Measurements from ENCODE around the gene EGLN3. TPM values are rescaled to one million over a fixed set of nuclear protein-coding genes. Genes with fewer than 3 reads are reported as not detected.

Gene EGLN3
- total and polyA plus RNA-seq, 2 donors from 2014 or later: 19.6 to 22.5 TPM

DNA sequence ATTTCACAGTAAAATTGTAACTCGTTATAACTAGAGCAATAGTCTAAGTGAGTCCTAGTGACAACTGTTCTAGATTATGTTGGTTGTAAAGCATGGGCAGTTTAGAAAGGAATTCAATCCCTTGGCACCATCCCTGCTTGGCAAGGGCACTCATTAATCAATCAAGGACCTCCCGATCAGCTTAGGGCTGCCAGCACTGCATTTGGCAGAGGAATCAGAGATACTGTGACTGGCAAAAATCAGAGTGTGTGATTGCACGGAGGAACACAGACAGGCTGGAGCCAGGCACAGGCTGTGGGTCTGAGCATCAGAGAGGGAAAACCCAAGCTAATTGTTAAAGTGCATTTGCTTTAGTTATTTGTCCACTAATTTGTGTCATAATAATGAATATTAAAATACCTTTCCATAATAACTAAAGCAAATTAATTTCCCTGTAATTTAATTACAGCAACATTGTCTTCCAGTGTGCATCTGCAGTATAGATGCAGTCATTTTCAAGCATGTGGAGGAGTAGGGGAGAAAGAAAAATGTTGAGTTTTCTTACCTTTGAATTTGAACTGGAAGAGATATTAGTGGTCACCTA is 3.2 kb upstream of the EGLN3 start:
- intact Hi-C loops (cut with DNase I): no loop called here

DNA sequence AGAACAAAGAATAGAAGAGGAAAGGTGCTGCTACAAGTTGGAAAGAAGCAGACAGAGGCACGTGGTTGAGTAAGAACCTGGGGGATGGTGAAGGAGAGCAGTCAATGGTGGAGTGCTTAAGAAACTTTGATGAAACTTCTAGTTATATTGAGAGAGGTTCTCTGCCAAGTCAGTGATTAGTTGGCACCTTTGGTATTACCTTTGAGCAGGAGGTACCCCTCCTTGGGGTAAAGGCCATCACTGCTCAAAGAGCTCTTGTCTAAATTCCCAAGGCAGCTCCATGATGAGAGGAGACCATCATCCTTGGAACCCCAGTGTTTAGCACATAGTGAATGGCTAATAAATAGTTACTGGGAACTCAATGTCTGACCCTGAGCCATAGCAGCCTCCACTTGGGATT is 1.7 kb upstream of the EGLN3 start:
- intact Hi-C loops (cut with DNase I): no loop called here
- H3K27ac ChIP-seq (ENCODE audit: low read depth in 2 of 2, low read length in 2 of 2): no peak overlapping the region
- TF ChIP-seq, protein P1, sequence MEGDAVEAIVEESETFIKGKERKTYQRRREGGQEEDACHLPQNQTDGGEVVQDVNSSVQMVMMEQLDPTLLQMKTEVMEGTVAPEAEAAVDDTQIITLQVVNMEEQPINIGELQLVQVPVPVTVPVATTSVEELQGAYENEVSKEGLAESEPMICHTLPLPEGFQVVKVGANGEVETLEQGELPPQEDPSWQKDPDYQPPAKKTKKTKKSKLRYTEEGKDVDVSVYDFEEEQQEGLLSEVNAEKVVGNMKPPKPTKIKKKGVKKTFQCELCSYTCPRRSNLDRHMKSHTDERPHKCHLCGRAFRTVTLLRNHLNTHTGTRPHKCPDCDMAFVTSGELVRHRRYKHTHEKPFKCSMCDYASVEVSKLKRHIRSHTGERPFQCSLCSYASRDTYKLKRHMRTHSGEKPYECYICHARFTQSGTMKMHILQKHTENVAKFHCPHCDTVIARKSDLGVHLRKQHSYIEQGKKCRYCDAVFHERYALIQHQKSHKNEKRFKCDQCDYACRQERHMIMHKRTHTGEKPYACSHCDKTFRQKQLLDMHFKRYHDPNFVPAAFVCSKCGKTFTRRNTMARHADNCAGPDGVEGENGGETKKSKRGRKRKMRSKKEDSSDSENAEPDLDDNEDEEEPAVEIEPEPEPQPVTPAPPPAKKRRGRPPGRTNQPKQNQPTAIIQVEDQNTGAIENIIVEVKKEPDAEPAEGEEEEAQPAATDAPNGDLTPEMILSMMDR (IDR thresholded peaks at IDR 0.05; ENCODE audit: borderline replicate concordance, extremely low read depth, insufficient read depth): no peak
- peaks cover 0 to 5% (median 4%) of the 10 kb centered on the region in 3 donors for H3K4me1 ChIP-seq (ENCODE audit: control insufficient read depth in 2 of 3, insufficient read depth in 2 of 3, low read depth in 1 of 3, low read length in 3 of 3)
- H3K9me3 ChIP-seq (ENCODE audit: control insufficient read depth in 2 of 3, insufficient read depth in 1 of 3, low read length in 3 of 3): no peaks in the 10 kb centered on the region
- DNase-seq (no peak), FAIRE-seq (no peak)
- no peaks in the 10 kb centered on the region for H3K36me3 ChIP-seq (ENCODE audit: control insufficient read depth in 2 of 3, insufficient read depth in 3 of 3, low read length in 3 of 3)
- no peak overlapping the region for H3K9ac ChIP-seq (ENCODE audit: low read length in 3 of 3)
- H3K27me3 ChIP-seq (ENCODE audit: control insufficient read depth, insufficient read depth, low read length): peaks cover 6% of the 10 kb centered on the region
- H3K4me3 ChIP-seq (ENCODE audit: low read length in 3 of 3): no peak overlapping the region

More for the DNA sequence above, 3.2 kb upstream of the EGLN3 start:
- DNase-seq (peak in 1 of 5 donors; percentile 43), FAIRE-seq (no peak)
- H3K9ac ChIP-seq (ENCODE audit: low read length in 3 of 3): no peak overlapping the region
- no peaks in the 10 kb centered on the region for H3K9me3 ChIP-seq (ENCODE audit: control insufficient read depth in 2 of 3, insufficient read depth in 1 of 3, low read length in 3 of 3)
- no peak overlapping the region for H3K27ac ChIP-seq (ENCODE audit: low read depth in 2 of 2, low read length in 2 of 2)
- peaks cover 0 to 5% (median 4%) of the 10 kb centered on the region in 3 donors for H3K4me1 ChIP-seq (ENCODE audit: control insufficient read depth in 2 of 3, insufficient read depth in 2 of 3, low read depth in 1 of 3, low read length in 3 of 3)
- TF ChIP-seq, protein P1 (IDR thresholded peaks at IDR 0.05; ENCODE audit: borderline replicate concordance, extremely low read depth, insufficient read depth): no peak
- H3K27me3 ChIP-seq (ENCODE audit: control insufficient read depth, insufficient read depth, low read length): peaks cover 5% of the 10 kb centered on the region
- no peak overlapping the region for H3K4me3 ChIP-seq (ENCODE audit: low read length in 3 of 3)
- no peaks in the 10 kb centered on the region for H3K36me3 ChIP-seq (ENCODE audit: control insufficient read depth in 2 of 3, insufficient read depth in 3 of 3, low read length in 3 of 3)

DNA sequence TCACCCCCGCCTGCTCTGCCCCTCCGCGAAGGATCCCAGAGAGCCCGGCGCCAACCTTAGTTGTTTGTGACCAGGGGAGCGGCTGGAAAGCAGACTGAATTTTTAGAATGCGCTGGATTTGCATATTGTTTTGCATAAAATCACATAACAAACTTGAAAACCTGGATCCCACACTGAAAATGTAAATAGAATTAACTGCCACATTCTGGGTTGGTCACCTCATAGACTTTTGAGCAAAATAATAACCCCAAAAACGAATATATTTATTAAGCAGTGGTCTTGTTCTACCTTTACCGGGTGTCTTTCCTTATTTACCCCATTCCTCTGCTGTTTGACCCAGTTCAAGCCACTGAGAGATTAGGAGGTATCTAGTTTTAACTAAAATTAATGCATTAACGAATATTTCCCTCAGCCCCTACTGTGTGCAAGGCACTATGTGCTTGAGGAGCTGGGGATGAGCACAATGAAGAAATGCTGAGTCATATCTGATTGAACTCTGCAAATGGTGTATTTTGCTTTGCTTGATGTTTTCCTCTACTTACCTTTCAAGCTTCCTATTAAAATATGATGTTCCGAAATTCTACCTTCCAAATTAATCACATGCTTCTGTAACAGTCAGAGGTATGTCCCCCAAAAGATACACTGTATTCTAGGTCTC is 438 bp upstream of the EGLN3 start:
- peaks cover 6% of the 10 kb centered on the region for H3K27me3 ChIP-seq (ENCODE audit: control insufficient read depth, insufficient read depth, low read length)
- DNase-seq (no peak), FAIRE-seq (no peak)
- no peak overlapping the region for H3K27ac ChIP-seq (ENCODE audit: low read depth in 2 of 2, low read length in 2 of 2)
- H3K9me3 ChIP-seq (ENCODE audit: control insufficient read depth in 2 of 3, insufficient read depth in 1 of 3, low read length in 3 of 3): no peaks in the 10 kb centered on the region
- intact Hi-C loops (cut with DNase I): no loop called here
- TF ChIP-seq, protein P1 (IDR thresholded peaks at IDR 0.05; ENCODE audit: borderline replicate concordance, extremely low read depth, insufficient read depth): no peak
- no peaks in the 10 kb centered on the region for H3K36me3 ChIP-seq (ENCODE audit: control insufficient read depth in 2 of 3, insufficient read depth in 3 of 3, low read length in 3 of 3)
- peaks cover 0 to 8% (median 4%) of the 10 kb centered on the region in 3 donors for H3K4me1 ChIP-seq (ENCODE audit: control insufficient read depth in 2 of 3, insufficient read depth in 2 of 3, low read depth in 1 of 3, low read length in 3 of 3)
- H3K9ac ChIP-seq (ENCODE audit: low read length in 3 of 3): peak overlapping the region in 1 of 3 donors; percentile 17
- H3K4me3 ChIP-seq (ENCODE audit: low read length in 3 of 3): peak overlapping the region; percentile 12 to 72 (median 35)
